IPS-15b (cell line): Measurements from ENCODE around the gene NRG3.
"Not testable (repeated sequence)": the region's sequence is repeated elsewhere in the genome, so short reads cannot be mapped to it uniquely, and the experiment has no call there.

Experiments used
- H3K27me3 ChIP-seq: one replicate; pipeline ENCODE4 v1.6.1; 2013; ENCODE audit warnings: low read length; ENCODE audit not compliant: control insufficient read depth, insufficient read depth
- H3K36me3 ChIP-seq: one replicate; pipeline ENCODE4 v1.6.1; 2013; ENCODE audit warnings: low read length; ENCODE audit not compliant: control insufficient read depth, insufficient read depth
- H3K4me1 ChIP-seq: one replicate; pipeline ENCODE4 v1.6.1; 2013; ENCODE audit warnings: mild to moderate bottlenecking, low read length; ENCODE audit not compliant: control insufficient read depth, insufficient read depth
- H3K4me3 ChIP-seq: one replicate; pipeline ENCODE4 v1.5.1; 2013; ENCODE audit warnings: low read depth, low read length
- H3K9ac ChIP-seq: one replicate; pipeline ENCODE4 v1.6.1; 2013; ENCODE audit warnings: low read depth, mild to moderate bottlenecking, low read length
- H3K9me3 ChIP-seq: one replicate; pipeline ENCODE4 v1.6.1; 2013; ENCODE audit warnings: mild to moderate bottlenecking, low read length; ENCODE audit not compliant: control insufficient read depth, insufficient read depth

The NRG3 gene

DNA sequence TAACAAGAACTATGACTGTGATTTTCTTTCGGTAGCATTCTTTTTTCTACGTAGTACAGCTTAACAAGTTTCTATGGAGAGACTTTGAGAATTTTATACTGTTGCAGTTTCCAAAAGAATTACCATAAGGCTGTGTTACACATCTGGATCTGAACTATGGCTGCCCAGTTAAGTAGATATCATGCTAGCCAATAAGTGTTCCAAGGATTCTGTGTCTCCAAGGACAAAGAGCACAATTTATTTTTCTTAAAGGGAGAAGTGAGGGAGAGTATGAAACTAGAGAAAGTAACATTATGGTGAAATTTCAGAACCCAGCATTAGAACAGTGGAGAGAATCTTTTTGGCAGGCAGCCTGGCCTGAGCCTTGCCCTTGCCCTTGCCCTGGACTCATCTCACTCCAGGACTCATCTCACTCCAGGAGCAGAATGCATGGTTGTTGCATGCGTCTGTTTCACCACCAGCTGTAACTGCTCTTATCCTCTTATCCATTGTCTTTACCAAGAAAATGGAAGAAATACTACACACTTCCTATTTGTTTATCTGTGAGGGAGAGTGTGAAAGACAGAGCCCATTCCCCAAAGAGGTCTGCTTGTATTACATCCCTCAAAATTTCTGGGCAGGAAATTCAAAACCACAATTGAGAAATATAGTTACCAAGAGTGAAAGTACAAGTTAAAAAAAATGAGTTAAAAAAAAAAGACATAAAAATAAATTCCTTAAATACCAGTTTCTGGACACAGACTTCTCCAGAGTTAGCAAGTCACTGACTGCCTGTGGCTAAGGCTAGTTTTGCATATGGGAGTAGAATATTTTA lies 1067.5 kb downstream of the NRG3 start:
- H3K27me3 ChIP-seq: no peaks in the 10 kb centered on the region
- H3K4me1 ChIP-seq: no peaks in the 10 kb centered on the region
- peaks cover 8% of the 10 kb centered on the region for H3K9me3 ChIP-seq
- no peak overlapping the region for H3K4me3 ChIP-seq
- no peak overlapping the region for H3K9ac ChIP-seq
- no peaks in the 10 kb centered on the region for H3K36me3 ChIP-seq

DNA sequence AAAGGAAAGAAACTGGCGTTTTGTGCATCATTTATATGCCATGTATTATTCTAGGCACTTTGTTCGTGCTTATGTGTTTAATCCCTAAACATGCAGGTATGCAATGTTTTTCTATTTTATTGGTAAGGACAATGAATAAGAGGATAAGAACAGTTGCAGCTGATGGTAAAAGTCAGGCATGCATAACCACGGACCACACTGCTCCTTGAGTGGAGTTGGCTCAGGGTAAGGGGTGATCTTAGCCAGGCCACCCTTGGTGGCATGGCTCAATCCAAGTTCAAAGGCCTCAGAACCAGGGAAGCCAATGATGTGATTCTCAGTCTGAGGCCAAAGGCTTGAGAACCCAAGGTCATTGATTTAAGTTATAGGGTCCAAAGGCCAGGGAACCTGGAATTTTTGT lies 1068.1 kb downstream of the NRG3 start:
- Histone ChIP-seq H3K4me1 (no peaks in the 10 kb centered on the region), H3K4me3 (no peak overlapping the region), H3K9me3 (peaks cover 8% of the 10 kb centered on the region), H3K27me3 (no peaks in the 10 kb centered on the region), H3K9ac (no peak overlapping the region), H3K36me3 (no peaks in the 10 kb centered on the region)

DNA sequence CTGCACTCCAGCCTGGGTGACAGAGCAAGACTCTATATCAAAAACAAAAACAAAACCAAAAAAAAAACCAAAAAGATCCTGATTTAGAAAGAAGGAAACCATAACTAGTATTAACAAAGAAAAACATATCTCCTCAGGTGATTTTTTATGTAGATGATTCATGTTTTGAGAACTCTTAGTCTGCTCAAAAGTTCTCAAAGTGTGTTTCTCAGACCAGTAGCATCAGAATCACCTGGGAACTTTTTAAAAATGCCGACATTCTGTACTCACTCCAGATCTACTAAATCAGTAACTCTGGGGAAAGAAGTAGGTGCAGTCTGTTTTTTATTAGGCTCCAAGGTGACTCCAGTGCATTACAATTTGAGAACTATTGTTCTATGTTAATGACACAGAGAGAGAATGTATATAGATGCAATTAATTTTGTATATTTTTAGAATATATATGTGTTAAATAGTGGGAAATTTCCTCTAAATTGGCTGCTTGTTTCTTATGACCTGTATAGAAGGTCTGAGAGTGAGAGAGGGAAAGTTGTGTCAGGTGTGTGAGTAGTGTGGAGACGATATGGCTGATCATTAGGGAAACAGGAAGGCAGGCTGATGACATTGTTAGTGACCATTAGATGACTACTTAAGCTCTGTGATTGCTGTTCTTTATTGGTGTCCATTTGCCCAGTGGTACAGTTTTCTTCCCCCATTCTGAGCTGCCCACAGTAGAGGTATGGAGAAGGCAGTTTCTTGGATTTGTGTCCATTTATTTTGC lies 1075.0 kb downstream of the NRG3 start:
- H3K4me1 ChIP-seq: no peaks in the 10 kb centered on the region
- H3K4me3 ChIP-seq: no peak overlapping the region
- H3K9ac ChIP-seq: no peak overlapping the region
- H3K9me3 ChIP-seq: peaks cover 6% of the 10 kb centered on the region
- H3K27me3 ChIP-seq: no peaks in the 10 kb centered on the region
- no peaks in the 10 kb centered on the region for H3K36me3 ChIP-seq

- no peaks in the 10 kb centered on the region for H3K36me3 ChIP-seq
- no peak overlapping the region for H3K9ac ChIP-seq
- H3K9me3 ChIP-seq: no peaks in the 10 kb centered on the region
- no peaks in the 10 kb centered on the region for H3K4me1 ChIP-seq
- no peak overlapping the region for H3K4me3 ChIP-seq
- no peaks in the 10 kb centered on the region for H3K27me3 ChIP-seq
Measured at GRCh38 chr10:82953331-82953730, 1078.3 kb downstream of the NRG3 start.

DNA sequence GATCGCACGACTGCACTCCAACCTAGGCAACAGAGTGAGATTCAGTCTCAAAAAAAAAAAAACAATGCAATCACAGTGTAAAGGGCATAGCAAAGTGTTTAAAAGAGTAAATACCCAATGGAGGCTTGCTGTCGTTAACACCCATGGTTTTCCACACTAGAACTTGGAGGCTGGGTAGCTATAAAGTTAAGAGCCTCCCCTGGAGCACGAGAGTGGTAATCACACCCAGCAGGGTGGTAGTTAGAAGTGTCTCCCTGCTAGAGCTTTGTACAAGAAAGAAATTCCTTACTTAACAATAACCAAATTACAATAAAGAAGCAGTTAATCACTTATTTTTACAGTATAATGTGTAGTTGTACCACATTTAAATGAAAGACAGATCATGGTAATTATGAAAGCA lies 1078.9 kb downstream of the NRG3 start:
- H3K36me3 ChIP-seq: no peaks in the 10 kb centered on the region
- no peaks in the 10 kb centered on the region for H3K27me3 ChIP-seq
- no peak overlapping the region for H3K9ac ChIP-seq
- H3K4me3 ChIP-seq: no peak overlapping the region
- no peaks in the 10 kb centered on the region for H3K4me1 ChIP-seq
- no peaks in the 10 kb centered on the region for H3K9me3 ChIP-seq

GRCh38 chr10:82960421-82961060 lies 1085.5 kb downstream of the NRG3 start:
- H3K27me3 ChIP-seq, H3K9ac ChIP-seq, H3K4me1 ChIP-seq, H3K9me3 ChIP-seq, H3K36me3 ChIP-seq, H3K4me3 ChIP-seq: not testable (repeated sequence)

DNA sequence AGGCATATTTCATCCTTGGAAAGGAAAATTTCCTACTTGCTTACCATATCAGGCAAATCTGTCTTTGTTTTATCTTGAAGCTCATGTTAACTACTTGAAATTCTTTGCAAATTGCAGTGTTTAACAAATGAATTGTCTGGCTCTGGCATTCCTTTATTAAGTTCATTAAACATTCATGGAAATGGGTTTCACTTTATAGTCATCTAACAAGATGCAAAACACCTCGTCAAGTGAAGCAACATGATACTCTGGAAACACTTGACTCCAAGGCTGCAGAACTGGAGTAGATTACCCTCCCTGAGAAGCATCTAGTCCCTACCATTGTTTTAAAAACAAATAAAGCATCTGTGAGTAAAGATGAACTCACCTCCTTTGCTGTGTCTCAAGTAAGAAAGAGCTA lies 1086.9 kb downstream of the NRG3 start:
- Histone ChIP-seq H3K9ac (no peak overlapping the region), H3K4me1 (peaks cover 6% of the 10 kb centered on the region), H3K4me3 (no peak overlapping the region)

GRCh38 chr10:82966130-82966529 lies 1091.1 kb downstream of the NRG3 start:
- H3K9ac ChIP-seq: no peak overlapping the region
- no peaks in the 10 kb centered on the region for H3K27me3 ChIP-seq
- no peaks in the 10 kb centered on the region for H3K36me3 ChIP-seq
- no peaks in the 10 kb centered on the region for H3K9me3 ChIP-seq
- H3K4me3 ChIP-seq: no peak overlapping the region
- peaks cover 6% of the 10 kb centered on the region for H3K4me1 ChIP-seq

More for the DNA sequence above, 1086.9 kb downstream of the NRG3 start:
- H3K27me3 ChIP-seq: no peaks in the 10 kb centered on the region
- H3K36me3 ChIP-seq: no peaks in the 10 kb centered on the region
- H3K9me3 ChIP-seq: no peaks in the 10 kb centered on the region

GRCh38 chr10:82968533-82968932 lies 1093.5 kb downstream of the NRG3 start:
- Histone ChIP-seq H3K9me3 (no peaks in the 10 kb centered on the region), H3K4me1 (no peaks in the 10 kb centered on the region), H3K36me3 (no peaks in the 10 kb centered on the region), H3K9ac (no peak overlapping the region), H3K27me3 (no peaks in the 10 kb centered on the region), H3K4me3 (no peak overlapping the region)

DNA sequence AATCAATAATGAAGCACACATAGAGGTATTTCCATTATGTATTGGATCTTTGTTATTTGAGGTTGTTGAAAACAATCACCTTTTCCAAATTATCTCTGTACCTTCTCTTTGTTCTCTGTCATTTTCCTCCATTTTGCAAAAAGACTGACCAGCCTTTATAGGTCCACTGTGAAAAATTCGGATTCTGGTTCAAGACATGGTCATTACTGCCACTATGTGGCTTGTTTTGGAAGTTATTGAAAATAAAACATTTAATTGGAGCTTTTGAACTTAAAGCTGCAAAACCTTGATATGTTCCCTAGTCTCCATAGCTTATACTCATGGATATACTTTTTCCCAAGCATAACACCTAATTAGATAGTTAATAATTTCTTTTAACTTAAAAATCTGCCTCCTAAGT lies 1094.4 kb downstream of the NRG3 start:
- Histone ChIP-seq H3K9ac (no peak overlapping the region), H3K9me3 (no peaks in the 10 kb centered on the region), H3K4me1 (no peaks in the 10 kb centered on the region), H3K36me3 (no peaks in the 10 kb centered on the region), H3K27me3 (no peaks in the 10 kb centered on the region), H3K4me3 (no peak overlapping the region)

DNA sequence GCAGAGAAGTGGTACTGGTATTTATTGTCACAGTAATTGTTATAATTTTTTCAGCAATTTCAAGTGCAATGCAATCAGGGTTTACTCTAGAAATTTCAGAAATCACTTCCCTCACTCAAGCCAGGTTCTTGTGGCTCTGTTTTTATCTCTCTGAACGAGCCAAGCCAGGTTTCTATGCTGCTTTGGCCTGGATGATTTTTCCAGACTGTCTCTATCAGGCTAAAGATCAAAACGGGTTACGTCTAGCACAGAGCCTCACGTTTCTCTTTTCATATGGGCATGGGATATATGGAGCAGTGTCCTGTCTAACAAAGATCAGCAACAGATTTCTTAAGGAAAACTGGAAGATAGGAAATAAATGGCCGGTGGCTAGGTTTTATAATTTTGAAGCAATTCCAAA lies 1105.3 kb downstream of the NRG3 start:
- Histone ChIP-seq H3K36me3 (no peaks in the 10 kb centered on the region), H3K4me1 (no peaks in the 10 kb centered on the region), H3K27me3 (no peaks in the 10 kb centered on the region), H3K9ac (no peak overlapping the region), H3K4me3 (no peak overlapping the region), H3K9me3 (no peaks in the 10 kb centered on the region)
